ENCODE results near the gene TFAP2A. TPM values are rescaled to one million over a fixed set of nuclear protein-coding genes. Genes with fewer than 3 reads are reported as not detected.

TFAP2A gene
- total RNA-seq, 1 experiment from 2014 or later: 0.42 TPM

- TF ChIP-seq ZNF281 (CRISPR knock-in tag; IDR thresholded peaks at IDR 0.05): no peak
- TF ChIP-seq SP1 (CRISPR knock-in tag; conservative IDR thresholded peaks at IDR 0.05): no peak
- no peak for TF ChIP-seq CDX4 (CRISPR knock-in tag; IDR thresholded peaks at IDR 0.05; ENCODE audit: borderline replicate concordance)
- TF ChIP-seq ZNF317 (CRISPR knock-in tag; IDR thresholded peaks at IDR 0.05; ENCODE audit: borderline replicate concordance, low read depth): no peak
Measured at GRCh38 chr6:10460096-10460495, 45.2 kb upstream of the TFAP2A start (continued).

- Mint-ChIP-seq H3K4me1 (peaks cover 7% of the 10 kb centered on the region), H3K27me3 (ENCODE audit: low read depth) (peaks cover 4% of the 10 kb centered on the region; the same call in 1 of the 2 replicates), H3K9me3 (no peaks in the 10 kb centered on the region), H3K27ac (no peak overlapping the region), H3K4me3 (no peak overlapping the region), H3K36me3 (no peaks in the 10 kb centered on the region)
- TF ChIP-seq ERG (CRISPR knock-in tag; IDR thresholded peaks at IDR 0.05) (no peak), IRF2 (CRISPR knock-in tag; IDR thresholded peaks at IDR 0.05; ENCODE audit: borderline replicate concordance, low read depth) (no peak), NFATC4 (CRISPR knock-in tag; IDR thresholded peaks at IDR 0.05) (no peak), JAZF1 (CRISPR knock-in tag; IDR thresholded peaks at IDR 0.05) (no peak), CDX4 (CRISPR knock-in tag; IDR thresholded peaks at IDR 0.05; ENCODE audit: borderline replicate concordance) (no peak), STAT6 (CRISPR knock-in tag; conservative IDR thresholded peaks at IDR 0.05; ENCODE audit: low read depth) (no peak), RELA (CRISPR knock-in tag; IDR thresholded peaks at IDR 0.05; ENCODE audit: borderline replicate concordance) (no peak), FOXJ3 (CRISPR knock-in tag; IDR thresholded peaks at IDR 0.05; ENCODE audit: borderline replicate concordance) (no peak), ZBTB43 (CRISPR knock-in tag; IDR thresholded peaks at IDR 0.05) (no peak), ZSCAN18 (CRISPR knock-in tag; IDR thresholded peaks at IDR 0.05) (no peak), ATF3 (CRISPR knock-in tag; conservative IDR thresholded peaks at IDR 0.05) (no peak), ATF1 (CRISPR knock-in tag; IDR thresholded peaks at IDR 0.05) (no peak), AR (CRISPR knock-in tag; IDR thresholded peaks at IDR 0.05) (no peak), HMGA2 (CRISPR knock-in tag; IDR thresholded peaks at IDR 0.05) (no peak), ZNF281 (CRISPR knock-in tag; IDR thresholded peaks at IDR 0.05) (no peak)
- no peak; the same call in 1 of the 2 replicates for ATAC-seq
- POLR2A ChIA-PET: no interaction called here
- CTCF ChIA-PET: no interaction called here
- no peak for DNase-seq (ENCODE audit: low spot score)
Measured at GRCh38 chr6:10458287-10458686, 43.4 kb upstream of the TFAP2A start.

All from WTC11 (cell line).